ENCODE results near the gene LMF1. TPM values are rescaled to one million over a fixed set of nuclear protein-coding genes. Genes with fewer than 3 reads are reported as not detected.

LMF1 gene
- total and polyA plus RNA-seq, 2 of the 13 experiments (the other 11 are each of a cell fraction or from before 2014, with no cell fraction given), result 6.8 to 8.5 TPM

- intact Hi-C loops (cut with micrococcal nuclease; ENCODE audit: unreplicated experiment), result no loop called here
- no peak overlapping the region for H2AFZ ChIP-seq (ENCODE audit: low read length)
- TF ChIP-seq ZBTB7B (CRISPR knock-in tag; IDR thresholded peaks at IDR 0.05) (no peak), ZBTB10 (CRISPR knock-in tag; IDR thresholded peaks at IDR 0.05; ENCODE audit: borderline replicate concordance) (no peak)
- TF ChIP-seq, protein P1, sequence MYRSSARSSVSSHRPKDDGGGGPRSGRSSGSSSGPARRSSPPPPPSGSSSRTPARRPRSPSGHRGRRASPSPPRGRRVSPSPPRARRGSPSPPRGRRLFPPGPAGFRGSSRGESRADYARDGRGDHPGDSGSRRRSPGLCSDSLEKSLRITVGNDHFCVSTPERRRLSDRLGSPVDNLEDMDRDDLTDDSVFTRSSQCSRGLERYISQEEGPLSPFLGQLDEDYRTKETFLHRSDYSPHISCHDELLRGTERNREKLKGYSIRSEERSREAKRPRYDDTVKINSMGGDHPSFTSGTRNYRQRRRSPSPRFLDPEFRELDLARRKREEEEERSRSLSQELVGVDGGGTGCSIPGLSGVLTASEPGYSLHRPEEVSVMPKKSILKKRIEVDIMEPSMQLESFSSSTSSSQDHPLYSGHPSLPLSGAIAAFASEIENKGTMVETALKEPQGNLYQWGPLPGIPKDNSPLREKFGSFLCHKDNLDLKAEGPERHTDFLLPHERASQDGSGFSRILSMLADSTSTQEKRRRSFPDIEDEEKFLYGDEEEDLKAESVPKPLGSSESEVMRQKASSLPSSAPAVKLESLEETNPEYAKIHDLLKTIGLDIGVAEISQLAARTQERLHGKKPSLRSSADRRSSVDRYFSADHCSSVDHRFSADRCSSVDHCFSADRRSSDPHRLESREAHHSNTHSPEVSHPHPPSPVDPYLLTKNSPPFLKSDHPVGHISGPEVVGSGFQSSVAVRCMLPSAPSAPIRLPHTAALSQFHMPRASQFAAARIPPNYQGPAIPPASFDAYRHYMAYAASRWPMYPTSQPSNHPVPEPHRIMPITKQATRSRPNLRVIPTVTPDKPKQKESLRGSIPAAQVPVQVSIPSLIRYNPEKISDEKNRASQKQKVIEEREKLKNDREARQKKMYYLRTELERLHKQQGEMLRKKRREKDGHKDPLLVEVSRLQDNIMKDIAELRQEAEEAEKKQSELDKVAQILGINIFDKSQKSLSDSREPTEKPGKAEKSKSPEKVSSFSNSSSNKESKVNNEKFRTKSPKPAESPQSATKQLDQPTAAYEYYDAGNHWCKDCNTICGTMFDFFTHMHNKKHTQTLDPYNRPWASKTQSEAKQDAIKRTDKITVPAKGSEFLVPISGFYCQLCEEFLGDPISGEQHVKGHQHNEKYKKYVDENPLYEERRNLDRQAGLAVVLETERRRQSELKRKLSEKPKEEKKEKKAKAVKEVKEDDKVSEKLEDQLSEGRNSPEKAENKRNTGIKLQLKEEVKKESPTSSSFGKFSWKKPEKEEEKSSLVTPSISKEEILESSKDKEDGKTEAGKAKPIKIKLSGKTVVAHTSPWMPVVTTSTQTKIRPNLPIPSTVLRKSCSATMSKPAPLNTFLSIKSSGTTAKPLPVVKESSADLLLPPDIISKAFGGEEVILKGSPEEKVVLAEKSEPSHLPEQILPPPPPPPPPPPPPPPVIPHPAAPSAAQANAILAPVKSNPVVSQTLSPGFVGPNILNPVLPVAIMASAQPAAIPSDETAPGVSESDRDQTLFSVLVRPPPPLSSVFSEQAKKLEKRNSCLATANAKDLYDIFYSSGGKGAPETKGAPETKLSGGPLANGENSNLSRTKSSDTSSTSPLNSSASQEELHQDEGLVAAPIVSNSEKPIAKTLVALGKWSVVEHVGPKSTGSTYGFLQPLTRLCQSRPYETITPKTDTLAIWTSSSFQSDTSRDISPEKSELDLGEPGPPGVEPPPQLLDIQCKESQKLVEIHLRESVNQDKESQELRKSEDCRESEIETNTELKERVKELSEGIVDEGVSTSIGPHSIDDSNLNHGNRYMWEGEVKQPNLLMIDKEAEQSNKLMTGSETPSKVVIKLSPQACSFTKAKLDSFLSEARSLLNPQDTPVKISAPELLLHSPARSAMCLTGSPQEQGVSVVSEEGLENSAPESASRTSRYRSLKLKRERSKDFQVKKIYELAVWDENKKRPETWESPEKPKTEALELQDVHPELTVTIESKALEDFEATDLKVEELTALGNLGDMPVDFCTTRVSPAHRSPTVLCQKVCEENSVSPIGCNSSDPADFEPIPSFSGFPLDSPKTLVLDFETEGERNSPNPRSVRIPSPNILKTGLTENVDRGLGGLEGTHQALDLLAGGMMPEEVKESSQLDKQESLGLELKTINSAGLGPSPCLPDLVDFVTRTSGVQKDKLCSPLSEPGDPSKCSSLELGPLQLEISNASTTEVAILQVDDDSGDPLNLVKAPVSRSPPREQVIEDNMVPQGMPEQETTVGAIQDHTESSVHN (CRISPR knock-in tag; IDR thresholded peaks at IDR 0.05), result no peak
- TF ChIP-seq, protein P2, sequence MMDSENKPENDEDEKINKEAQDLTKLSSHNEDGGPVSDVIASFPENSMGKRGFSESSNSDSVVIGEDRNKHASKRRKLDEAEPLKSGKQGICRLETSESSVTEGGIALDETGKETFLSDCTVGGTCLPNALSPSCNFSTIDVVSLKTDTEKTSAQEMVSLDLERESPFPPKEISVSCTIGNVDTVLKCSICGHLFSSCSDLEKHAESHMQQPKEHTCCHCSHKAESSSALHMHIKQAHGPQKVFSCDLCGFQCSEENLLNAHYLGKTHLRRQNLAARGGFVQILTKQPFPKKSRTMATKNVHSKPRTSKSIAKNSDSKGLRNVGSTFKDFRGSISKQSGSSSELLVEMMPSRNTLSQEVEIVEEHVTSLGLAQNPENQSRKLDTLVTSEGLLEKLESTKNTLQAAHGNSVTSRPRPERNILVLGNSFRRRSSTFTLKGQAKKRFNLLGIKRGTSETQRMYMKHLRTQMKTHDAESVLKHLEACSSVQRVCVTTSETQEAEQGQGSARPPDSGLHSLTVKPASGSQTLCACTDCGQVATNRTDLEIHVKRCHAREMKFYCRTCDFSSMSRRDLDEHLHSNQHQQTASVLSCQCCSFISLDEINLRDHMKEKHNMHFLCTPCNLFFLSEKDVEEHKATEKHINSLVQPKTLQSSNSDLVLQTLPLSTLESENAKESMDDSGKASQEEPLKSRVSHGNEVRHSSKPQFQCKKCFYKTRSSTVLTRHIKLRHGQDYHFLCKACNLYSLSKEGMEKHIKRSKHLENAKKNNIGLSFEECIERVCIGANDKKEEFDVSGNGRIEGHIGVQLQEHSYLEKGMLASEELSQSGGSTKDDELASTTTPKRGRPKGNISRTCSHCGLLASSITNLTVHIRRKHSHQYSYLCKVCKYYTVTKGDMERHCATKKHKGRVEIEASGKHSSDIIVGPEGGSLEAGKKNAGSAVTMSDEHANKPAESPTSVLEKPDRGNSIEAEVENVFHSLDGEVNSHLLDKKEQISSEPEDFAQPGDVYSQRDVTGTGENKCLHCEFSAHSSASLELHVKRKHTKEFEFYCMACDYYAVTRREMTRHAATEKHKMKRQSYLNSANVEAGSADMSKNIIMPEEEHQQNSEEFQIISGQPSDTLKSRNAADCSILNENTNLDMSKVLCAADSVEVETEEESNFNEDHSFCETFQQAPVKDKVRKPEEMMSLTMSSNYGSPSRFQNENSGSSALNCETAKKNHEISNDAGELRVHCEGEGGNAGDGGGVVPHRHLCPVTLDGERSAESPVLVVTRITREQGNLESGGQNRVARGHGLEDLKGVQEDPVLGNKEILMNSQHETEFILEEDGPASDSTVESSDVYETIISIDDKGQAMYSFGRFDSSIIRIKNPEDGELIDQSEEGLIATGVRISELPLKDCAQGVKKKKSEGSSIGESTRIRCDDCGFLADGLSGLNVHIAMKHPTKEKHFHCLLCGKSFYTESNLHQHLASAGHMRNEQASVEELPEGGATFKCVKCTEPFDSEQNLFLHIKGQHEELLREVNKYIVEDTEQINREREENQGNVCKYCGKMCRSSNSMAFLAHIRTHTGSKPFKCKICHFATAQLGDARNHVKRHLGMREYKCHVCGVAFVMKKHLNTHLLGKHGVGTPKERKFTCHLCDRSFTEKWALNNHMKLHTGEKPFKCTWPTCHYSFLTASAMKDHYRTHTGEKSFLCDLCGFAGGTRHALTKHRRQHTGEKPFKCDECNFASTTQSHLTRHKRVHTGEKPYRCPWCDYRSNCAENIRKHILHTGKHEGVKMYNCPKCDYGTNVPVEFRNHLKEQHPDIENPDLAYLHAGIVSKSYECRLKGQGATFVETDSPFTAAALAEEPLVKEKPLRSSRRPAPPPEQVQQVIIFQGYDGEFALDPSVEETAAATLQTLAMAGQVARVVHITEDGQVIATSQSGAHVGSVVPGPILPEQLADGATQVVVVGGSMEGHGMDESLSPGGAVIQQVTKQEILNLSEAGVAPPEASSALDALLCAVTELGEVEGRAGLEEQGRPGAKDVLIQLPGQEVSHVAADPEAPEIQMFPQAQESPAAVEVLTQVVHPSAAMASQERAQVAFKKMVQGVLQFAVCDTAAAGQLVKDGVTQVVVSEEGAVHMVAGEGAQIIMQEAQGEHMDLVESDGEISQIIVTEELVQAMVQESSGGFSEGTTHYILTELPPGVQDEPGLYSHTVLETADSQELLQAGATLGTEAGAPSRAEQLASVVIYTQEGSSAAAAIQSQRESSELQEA (CRISPR knock-in tag; IDR thresholded peaks at IDR 0.05; ENCODE audit: not compliant biosample characterization), result no peak
These were observed 150.0 kb downstream of the LMF1 start for GRCh38 chr16:820748-821147.

More at GRCh38 chr16:820748-821147, 150.0 kb downstream of the LMF1 start:
- ChIA-PET POLR2A (no interaction called here), CTCF (ENCODE audit: low intra/inter-chr PET ratio, low total read pairs) (no interaction called here)
- Histone ChIP-seq H3K4me2 (ENCODE audit: low read depth, low read length) (no peak overlapping the region), H3K27ac (ENCODE audit: extremely low read length, insufficient read depth, low read length) (no peak overlapping the region), H3K4me3 (replicated peaks in 1 of 3; ENCODE audit: insufficient read depth in 1 of 3, low read depth in 2 of 3, low read length in 3 of 3) (no peak overlapping the region), H3K9ac (ENCODE audit: insufficient read depth, low read depth, low read length) (no peak overlapping the region), H3K4me1 (ENCODE audit: insufficient read depth, low read length) (no peaks in the 10 kb centered on the region), H3K36me3 (replicated peaks in 1 of 2; ENCODE audit: control insufficient read depth in 1 of 2, insufficient read depth in 2 of 2, low read length in 2 of 2) (no peaks in the 10 kb centered on the region), H3K27me3 (ENCODE audit: control insufficient read depth in 1 of 2, insufficient read depth in 2 of 2, low read length in 2 of 2) (peaks cover 21 to 77% of the 10 kb centered on the region in 2 experiments), H4K20me1 (ENCODE audit: insufficient read depth, low read length) (0 out of 2 replicates have a peak, but pooled peaks cover 3% of the 10 kb centered on the region), H3K9me3 (ENCODE audit: low read length) (0 out of 2 replicates have a peak, but pooled peaks cover 5% of the 10 kb centered on the region), H3K79me2 (ENCODE audit: insufficient read depth, low read length) (no peaks in the 10 kb centered on the region)
- FAIRE-seq (no peak), DNase-seq (ENCODE audit: low spot score) (no peak), ATAC-seq (no peak)
- no TSS peak for BruUV-seq (replicated peaks)
- in situ Hi-C loops (cut with HindIII; ENCODE audit: extremely low pct_ligation_motif_present, low pct_unique_long_range_greater_than_20kb), result loop anchor here (25.0 kb wide), 1 partner anchor 392 kb away; no protein-coding TSS in a partner anchor
- 56% methylated on average over 12 of the region's 12 CpGs for WGBS (ENCODE audit: low lambda C conversion rate)

Measured in HepG2 (cell line).